GM23338 (cell line): Measurements from ENCODE around the gene KCNJ4. TPM values are rescaled to one million over a fixed set of nuclear protein-coding genes. Genes with fewer than 3 reads are reported as not detected.

Experiments used
- ATAC-seq: fragments of 200-7000 bp; cut with Tn5 transposase; 3 replicates; pipeline ENCODE4 v1.9.1; 2020
- DNase-seq: peaks from one replicate; pipeline ENCODE4 v3.0.0-alpha.2; 2015; ENCODE audit warnings: low spot score
- H2AFZ ChIP-seq: fragments of 200-600 bp; sonication (generic); 2 replicates; pipeline ENCODE4 v1.8.0; 2016; ENCODE audit warnings: antibody characterized with exemption, mild to moderate bottlenecking, moderate library complexity
- H3F3A ChIP-seq: fragments of 200-600 bp; sonication (generic); replicated peaks from 2 replicates; pipeline ENCODE4 v1.8.0; 2017; ENCODE audit warnings: antibody characterized with exemption, mixed run types, low read depth
- H3K27ac ChIP-seq: fragments of 200-600 bp; sonication (generic); 2 replicates; pipeline ENCODE4 v1.6.1; 2016; ENCODE audit warnings: low read depth
- H3K27me3 ChIP-seq: fragments of 200-600 bp; sonication (generic); 2 replicates; pipeline ENCODE4 v1.8.0; 2016; ENCODE audit warnings: mild to moderate bottlenecking, mixed run types, moderate library complexity; ENCODE audit not compliant: insufficient read depth
- H3K36me3 ChIP-seq: fragments of 200-600 bp; sonication (generic); 2 replicates; pipeline ENCODE4 v1.8.0; 2016; ENCODE audit warnings: mild to moderate bottlenecking; ENCODE audit not compliant: insufficient read depth
- H3K4me1 ChIP-seq: fragments of 200-600 bp; sonication (generic); 2 replicates; pipeline ENCODE4 v1.8.0; 2016; ENCODE audit warnings: mild to moderate bottlenecking, moderate library complexity; ENCODE audit not compliant: insufficient read depth
- H3K4me2 ChIP-seq: fragments of 200-600 bp; sonication (generic); 2 replicates; pipeline ENCODE4 v1.7.1; 2017; ENCODE audit warnings: mixed run types
- H3K4me3 ChIP-seq: fragments of 200-600 bp; sonication (generic); 2 replicates; pipeline ENCODE4 v1.6.1; 2016; ENCODE audit warnings: mixed run types
- H3K79me2 ChIP-seq: fragments of 200-600 bp; sonication (generic); replicated peaks from 2 replicates; pipeline ENCODE4 v1.8.0; 2017; ENCODE audit warnings: mild to moderate bottlenecking; ENCODE audit not compliant: insufficient read depth
- H3K9me2 ChIP-seq: fragments of 200-600 bp; sonication (generic); 2 replicates; pipeline ENCODE4 v1.8.0; 2017; ENCODE audit not compliant: insufficient read depth
- H4K20me1 ChIP-seq: fragments of 200-600 bp; sonication (generic); replicated peaks from 2 replicates; pipeline ENCODE4 v1.8.0; 2017; ENCODE audit warnings: mild to moderate bottlenecking; ENCODE audit not compliant: insufficient read depth
- H3K27ac Mint-ChIP-seq: 2 replicates; pipeline ENCODE4 v1.8.0; 2020; ENCODE audit warnings: inconsistent platforms, mild to moderate bottlenecking, moderate library complexity, mixed read lengths
- H3K27me3 Mint-ChIP-seq: 3 replicates; pipeline ENCODE4 v1.8.0; 2022; ENCODE audit warnings: low read depth, mild to moderate bottlenecking, moderate library complexity, mixed read lengths, inconsistent platforms; ENCODE audit not compliant: insufficient read depth, poor library complexity
- H3K36me3 Mint-ChIP-seq: 3 replicates; pipeline ENCODE4 v1.8.0; 2021; ENCODE audit warnings: low read depth, mild to moderate bottlenecking, inconsistent platforms, moderate library complexity, mixed read lengths
- H3K4me1 Mint-ChIP-seq: 3 replicates; pipeline ENCODE4 v1.8.0; 2020; ENCODE audit warnings: mild to moderate bottlenecking, inconsistent platforms, mixed read lengths
- H3K4me3 Mint-ChIP-seq: 3 replicates; pipeline ENCODE4 v1.8.0; 2021; ENCODE audit warnings: moderate library complexity, mild to moderate bottlenecking, inconsistent platforms, mixed read lengths
- H3K9me3 Mint-ChIP-seq: 3 replicates; pipeline ENCODE4 v1.8.0; 2020; ENCODE audit warnings: moderate library complexity, mild to moderate bottlenecking, inconsistent platforms, mixed read lengths
- CREB1 ChIP-seq: fragments of 250-450 bp; sonication (Bioruptor Pico); IDR thresholded peaks from 2 replicates; pipeline ENCODE4 v1.5.0; 2020; ENCODE audit warnings: low read depth, mild to moderate bottlenecking, moderate library complexity
- EZH2 ChIP-seq: fragments of 200-600 bp; sonication (generic); IDR thresholded peaks from one replicate; pipeline ENCODE4 v1.8.0; 2017; ENCODE audit warnings: antibody characterized with exemption, mild to moderate bottlenecking, low read depth; ENCODE audit not compliant: unreplicated experiment
- EZH2phosphoT487 ChIP-seq: fragments of 200-600 bp; sonication (generic); IDR thresholded peaks from one replicate; pipeline ENCODE4 v1.8.1; 2018; ENCODE audit warnings: antibody characterized with exemption; ENCODE audit not compliant: unreplicated experiment
- NANOG ChIP-seq: IDR thresholded peaks from 2 replicates; pipeline ENCODE4 v1.6.1; 2016; ENCODE audit warnings: antibody characterized with exemption, borderline replicate concordance
- POLR2AphosphoS5 ChIP-seq: IDR thresholded peaks from 2 replicates; pipeline ENCODE4 v1.6.1; 2016; ENCODE audit warnings: antibody characterized with exemption, low read depth
- STAT1 ChIP-seq: IDR thresholded peaks from one replicate; pipeline ENCODE4 v1.6.1; 2016; ENCODE audit warnings: antibody characterized with exemption; ENCODE audit not compliant: unreplicated experiment
- ZNF114 ChIP-seq: fragments of 250-450 bp; sonication (Bioruptor Pico); IDR thresholded peaks from 2 replicates; pipeline ENCODE4 v1.5.0; 2020; ENCODE audit warnings: mild to moderate bottlenecking, moderate library complexity
- polyA plus RNA-seq: library from polyadenylated mRNA; unstranded; fragments of >200 nt; fragmentation: Nextera tagmentation; extraction: Ambion mirVana; gene quantifications from 2 replicates; pipeline ENCODE4 v1.2.1, GENCODE V29; 2016
- total RNA-seq: library from RNA; depleted of rRNA; stranded (reverse); fragments of >200 nt; shearing (Covaris generic); gene quantifications from 2 replicates; pipeline ENCODE4 v1.2.3, GENCODE V29; 2014
- TF ChIP-seq, protein P1 (sequence below), 2 experiments: fragments of 200-600 bp in 1 of 2; sonication (generic) in 1 of 2; conservative IDR thresholded peaks; 2 replicates each; pipeline versions ENCODE4 v1.5.1 to v1.6.1; 2016 to 2017; ENCODE audit warnings: antibody characterized with exemption in 2 of 2, low read depth in 2 of 2, mild to moderate bottlenecking in 2 of 2, moderate library complexity in 1 of 2
- TF ChIP-seq, protein P2 (sequence below): IDR thresholded peaks from one replicate; pipeline ENCODE4 v1.6.1; 2018; ENCODE audit warnings: antibody characterized with exemption; ENCODE audit not compliant: unreplicated experiment
- TF ChIP-seq, protein P3 (sequence below): IDR thresholded peaks from 2 replicates; pipeline ENCODE4 v1.6.1; 2016; ENCODE audit warnings: antibody characterized with exemption

Gene KCNJ4
- total and polyA plus RNA-seq, 2 experiments from 2014 or later: 0.23 to 1.3 TPM

DNA sequence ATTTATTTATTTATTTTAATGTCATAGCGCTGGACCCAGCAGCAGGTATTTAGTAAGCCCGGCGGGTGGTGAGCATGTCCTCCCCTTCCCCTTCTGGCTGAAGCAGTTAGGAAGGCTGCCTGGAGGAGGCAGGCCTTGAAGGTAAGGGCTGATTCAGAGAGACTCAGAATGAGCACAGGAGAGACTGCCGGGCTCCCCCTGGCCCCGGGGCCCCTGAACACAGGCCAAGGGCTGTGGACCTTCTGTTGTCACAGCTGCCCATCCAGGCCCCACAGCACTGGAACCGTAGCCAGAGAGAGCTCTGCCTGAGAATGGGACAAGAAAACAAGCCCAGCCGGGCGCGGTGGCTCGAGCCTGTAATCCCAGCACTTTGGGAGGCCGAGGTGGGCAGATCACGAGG lies 52.8 kb downstream of the KCNJ4 start (continued):
- TF ChIP-seq, protein P1, sequence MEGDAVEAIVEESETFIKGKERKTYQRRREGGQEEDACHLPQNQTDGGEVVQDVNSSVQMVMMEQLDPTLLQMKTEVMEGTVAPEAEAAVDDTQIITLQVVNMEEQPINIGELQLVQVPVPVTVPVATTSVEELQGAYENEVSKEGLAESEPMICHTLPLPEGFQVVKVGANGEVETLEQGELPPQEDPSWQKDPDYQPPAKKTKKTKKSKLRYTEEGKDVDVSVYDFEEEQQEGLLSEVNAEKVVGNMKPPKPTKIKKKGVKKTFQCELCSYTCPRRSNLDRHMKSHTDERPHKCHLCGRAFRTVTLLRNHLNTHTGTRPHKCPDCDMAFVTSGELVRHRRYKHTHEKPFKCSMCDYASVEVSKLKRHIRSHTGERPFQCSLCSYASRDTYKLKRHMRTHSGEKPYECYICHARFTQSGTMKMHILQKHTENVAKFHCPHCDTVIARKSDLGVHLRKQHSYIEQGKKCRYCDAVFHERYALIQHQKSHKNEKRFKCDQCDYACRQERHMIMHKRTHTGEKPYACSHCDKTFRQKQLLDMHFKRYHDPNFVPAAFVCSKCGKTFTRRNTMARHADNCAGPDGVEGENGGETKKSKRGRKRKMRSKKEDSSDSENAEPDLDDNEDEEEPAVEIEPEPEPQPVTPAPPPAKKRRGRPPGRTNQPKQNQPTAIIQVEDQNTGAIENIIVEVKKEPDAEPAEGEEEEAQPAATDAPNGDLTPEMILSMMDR (conservative IDR thresholded peaks at IDR 0.05; ENCODE audit: low read depth in 2 of 2): no peak
- TF ChIP-seq POLR2AphosphoS5 (no peak), NANOG (no peak), ZNF114 (CRISPR knock-in tag) (no peak), STAT1 (no peak)
- TF ChIP-seq, protein P2, sequence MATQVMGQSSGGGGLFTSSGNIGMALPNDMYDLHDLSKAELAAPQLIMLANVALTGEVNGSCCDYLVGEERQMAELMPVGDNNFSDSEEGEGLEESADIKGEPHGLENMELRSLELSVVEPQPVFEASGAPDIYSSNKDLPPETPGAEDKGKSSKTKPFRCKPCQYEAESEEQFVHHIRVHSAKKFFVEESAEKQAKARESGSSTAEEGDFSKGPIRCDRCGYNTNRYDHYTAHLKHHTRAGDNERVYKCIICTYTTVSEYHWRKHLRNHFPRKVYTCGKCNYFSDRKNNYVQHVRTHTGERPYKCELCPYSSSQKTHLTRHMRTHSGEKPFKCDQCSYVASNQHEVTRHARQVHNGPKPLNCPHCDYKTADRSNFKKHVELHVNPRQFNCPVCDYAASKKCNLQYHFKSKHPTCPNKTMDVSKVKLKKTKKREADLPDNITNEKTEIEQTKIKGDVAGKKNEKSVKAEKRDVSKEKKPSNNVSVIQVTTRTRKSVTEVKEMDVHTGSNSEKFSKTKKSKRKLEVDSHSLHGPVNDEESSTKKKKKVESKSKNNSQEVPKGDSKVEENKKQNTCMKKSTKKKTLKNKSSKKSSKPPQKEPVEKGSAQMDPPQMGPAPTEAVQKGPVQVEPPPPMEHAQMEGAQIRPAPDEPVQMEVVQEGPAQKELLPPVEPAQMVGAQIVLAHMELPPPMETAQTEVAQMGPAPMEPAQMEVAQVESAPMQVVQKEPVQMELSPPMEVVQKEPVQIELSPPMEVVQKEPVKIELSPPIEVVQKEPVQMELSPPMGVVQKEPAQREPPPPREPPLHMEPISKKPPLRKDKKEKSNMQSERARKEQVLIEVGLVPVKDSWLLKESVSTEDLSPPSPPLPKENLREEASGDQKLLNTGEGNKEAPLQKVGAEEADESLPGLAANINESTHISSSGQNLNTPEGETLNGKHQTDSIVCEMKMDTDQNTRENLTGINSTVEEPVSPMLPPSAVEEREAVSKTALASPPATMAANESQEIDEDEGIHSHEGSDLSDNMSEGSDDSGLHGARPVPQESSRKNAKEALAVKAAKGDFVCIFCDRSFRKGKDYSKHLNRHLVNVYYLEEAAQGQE: no peak

DNA sequence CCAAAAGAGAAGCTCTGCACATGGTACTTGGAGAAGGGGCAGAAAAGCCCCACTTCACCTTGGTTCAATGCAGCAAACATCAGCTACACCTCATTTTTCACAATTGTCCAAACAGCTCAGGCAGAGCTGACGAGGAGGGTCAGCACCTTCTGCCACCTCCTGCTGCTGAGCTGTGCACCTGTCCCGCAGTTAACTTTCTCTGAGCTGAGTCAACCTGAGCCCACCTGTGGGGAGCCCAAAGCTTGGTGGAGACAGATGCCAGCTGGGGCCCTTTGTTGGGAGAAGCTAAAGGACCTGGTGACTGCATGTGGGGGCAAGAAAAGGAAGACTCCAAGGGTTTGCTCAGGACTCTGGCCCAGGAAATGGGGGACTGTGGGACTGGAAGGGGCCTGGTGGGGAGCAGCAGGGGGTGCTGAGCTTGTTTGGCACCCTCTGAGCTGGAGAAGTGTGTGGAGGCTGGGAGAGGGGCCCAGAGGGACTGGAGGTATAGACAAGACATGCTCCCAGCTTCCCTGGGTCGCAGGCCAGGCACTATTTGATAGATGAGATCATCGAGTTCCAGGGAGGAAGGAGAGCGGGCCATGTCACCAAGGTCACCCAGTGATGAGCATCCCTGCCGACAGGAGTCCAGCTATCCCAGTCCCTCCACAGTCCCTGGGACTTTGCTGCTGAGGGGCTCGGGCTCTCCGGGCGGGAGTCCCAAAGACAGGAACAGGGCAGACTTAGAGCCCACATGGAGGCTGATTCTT lies 53.5 kb downstream of the KCNJ4 start:
- Histone ChIP-seq H2AFZ (peak overlapping the region; percentile 47; the same call in 1 of the 2 replicates), H3K36me3 (no peaks in the 10 kb centered on the region), H3F3A (peaks cover 11% of the 10 kb centered on the region), H3K4me2 (peak overlapping the region; percentile 38; the same call in 1 of the 2 replicates), H3K4me1 (peaks cover 35% of the 10 kb centered on the region), H3K4me3 (no peak overlapping the region), H3K27me3 (no peaks in the 10 kb centered on the region), H3K27ac (no peak overlapping the region), H4K20me1 (no peaks in the 10 kb centered on the region), H3K79me2 (peaks cover 10% of the 10 kb centered on the region), H3K9me2 (no peaks in the 10 kb centered on the region)
- Mint-ChIP-seq H3K9me3 (peaks cover 2% of the 10 kb centered on the region; the same call in 1 of the 3 replicates), H3K4me1 (peaks cover 43% of the 10 kb centered on the region), H3K36me3 (no peaks in the 10 kb centered on the region; the same call in 2 of the 3 replicates), H3K27me3 (peaks cover 19% of the 10 kb centered on the region), H3K27ac (peak overlapping the region; percentile 7; the same call in 1 of the 2 replicates), H3K4me3 (peak overlapping the region; percentile 2; the same call in 1 of the 3 replicates)
- ATAC-seq (no peak), DNase-seq (no peak)
- TF ChIP-seq, protein P1 (conservative IDR thresholded peaks at IDR 0.05; ENCODE audit: low read depth in 2 of 2): no peak
- TF ChIP-seq, protein P2: no peak
- TF ChIP-seq EZH2phosphoT487 (no peak), POLR2AphosphoS5 (no peak), STAT1 (no peak), EZH2 (no peak), CREB1 (no peak), NANOG (no peak)
- TF ChIP-seq, protein P3, sequence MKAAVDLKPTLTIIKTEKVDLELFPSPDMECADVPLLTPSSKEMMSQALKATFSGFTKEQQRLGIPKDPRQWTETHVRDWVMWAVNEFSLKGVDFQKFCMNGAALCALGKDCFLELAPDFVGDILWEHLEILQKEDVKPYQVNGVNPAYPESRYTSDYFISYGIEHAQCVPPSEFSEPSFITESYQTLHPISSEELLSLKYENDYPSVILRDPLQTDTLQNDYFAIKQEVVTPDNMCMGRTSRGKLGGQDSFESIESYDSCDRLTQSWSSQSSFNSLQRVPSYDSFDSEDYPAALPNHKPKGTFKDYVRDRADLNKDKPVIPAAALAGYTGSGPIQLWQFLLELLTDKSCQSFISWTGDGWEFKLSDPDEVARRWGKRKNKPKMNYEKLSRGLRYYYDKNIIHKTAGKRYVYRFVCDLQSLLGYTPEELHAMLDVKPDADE: no peak
